Stimulated activated memory B cell treated with anti-CD40 and anti-IgM and Interleukin-4, amounts not matched to agents 10 μg/mL and 1 μg/mL and 100 μg/mL, for 72 hours (primary cell): ENCODE data around the gene ADCY6.
A peak's percentile ranks its signal among the peaks of the same experiment; 100 is the strongest.

Source experiments
- ATAC-seq: fragments of 150-1000 bp; cut with Tn5 transposase; 2 replicates; pipeline ENCODE4 v1.10.0; 2021
- H3K27ac Mint-ChIP-seq: one replicate; pipeline ENCODE4 v1.8.0; 2022; ENCODE audit warnings: mild to moderate bottlenecking, mixed read lengths
- H3K27me3 Mint-ChIP-seq: one replicate; pipeline ENCODE4 v1.8.0; 2022; ENCODE audit warnings: mixed read lengths
- H3K36me3 Mint-ChIP-seq: one replicate; pipeline ENCODE4 v1.8.0; 2022; ENCODE audit warnings: mixed read lengths
- H3K4me1 Mint-ChIP-seq: one replicate; pipeline ENCODE4 v1.8.0; 2022; ENCODE audit warnings: mixed read lengths
- H3K4me3 Mint-ChIP-seq: one replicate; pipeline ENCODE4 v1.8.0; 2022; ENCODE audit warnings: mild to moderate bottlenecking, moderate library complexity, mixed read lengths
- H3K9me3 Mint-ChIP-seq: one replicate; pipeline ENCODE4 v1.8.0; 2022; ENCODE audit warnings: mixed read lengths

Gene ADCY6

DNA sequence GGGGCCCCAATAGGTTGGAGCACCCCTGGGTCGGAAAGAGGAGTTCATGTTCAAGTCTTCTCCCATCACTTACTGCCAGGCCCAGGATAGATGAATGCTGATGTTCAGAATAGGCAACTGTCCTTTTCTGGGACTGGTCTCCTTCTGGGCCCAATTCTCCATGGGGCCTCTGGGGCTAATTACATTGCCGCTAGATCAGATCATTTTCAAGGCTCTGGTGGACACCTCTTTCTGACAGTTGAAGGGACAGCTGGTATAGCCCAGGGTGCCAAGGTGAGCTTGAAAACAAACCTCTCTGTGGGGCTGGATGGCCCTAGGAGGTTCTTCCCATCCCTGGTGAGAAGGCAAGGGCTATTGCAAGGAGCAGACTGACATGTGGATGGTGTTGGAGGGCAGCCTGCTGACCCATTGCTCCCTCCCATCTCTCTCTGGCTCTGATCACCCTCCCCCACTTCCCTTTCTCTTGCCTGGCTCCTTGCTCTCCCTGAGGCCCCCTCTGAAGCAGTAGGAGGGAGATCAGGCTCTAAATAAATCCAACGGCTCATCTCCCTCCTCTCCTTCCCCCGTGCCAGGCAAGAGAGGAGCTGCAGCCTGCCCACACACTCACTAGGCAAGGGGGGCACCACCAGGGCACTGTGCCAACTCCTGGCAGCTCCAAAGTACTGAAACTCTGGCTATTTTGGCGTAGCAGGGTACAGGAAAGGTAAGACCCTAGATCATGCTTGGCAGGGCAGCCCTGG lies 31.3 kb upstream of the ADCY6 start:
- Mint-ChIP-seq H3K27ac (no peak overlapping the region), H3K27me3 (peaks cover 25% of the 10 kb centered on the region), H3K4me3 (no peak overlapping the region), H3K9me3 (no peaks in the 10 kb centered on the region), H3K4me1 (peaks cover 43% of the 10 kb centered on the region), H3K36me3 (no peaks in the 10 kb centered on the region)
- ATAC-seq = no peak

DNA sequence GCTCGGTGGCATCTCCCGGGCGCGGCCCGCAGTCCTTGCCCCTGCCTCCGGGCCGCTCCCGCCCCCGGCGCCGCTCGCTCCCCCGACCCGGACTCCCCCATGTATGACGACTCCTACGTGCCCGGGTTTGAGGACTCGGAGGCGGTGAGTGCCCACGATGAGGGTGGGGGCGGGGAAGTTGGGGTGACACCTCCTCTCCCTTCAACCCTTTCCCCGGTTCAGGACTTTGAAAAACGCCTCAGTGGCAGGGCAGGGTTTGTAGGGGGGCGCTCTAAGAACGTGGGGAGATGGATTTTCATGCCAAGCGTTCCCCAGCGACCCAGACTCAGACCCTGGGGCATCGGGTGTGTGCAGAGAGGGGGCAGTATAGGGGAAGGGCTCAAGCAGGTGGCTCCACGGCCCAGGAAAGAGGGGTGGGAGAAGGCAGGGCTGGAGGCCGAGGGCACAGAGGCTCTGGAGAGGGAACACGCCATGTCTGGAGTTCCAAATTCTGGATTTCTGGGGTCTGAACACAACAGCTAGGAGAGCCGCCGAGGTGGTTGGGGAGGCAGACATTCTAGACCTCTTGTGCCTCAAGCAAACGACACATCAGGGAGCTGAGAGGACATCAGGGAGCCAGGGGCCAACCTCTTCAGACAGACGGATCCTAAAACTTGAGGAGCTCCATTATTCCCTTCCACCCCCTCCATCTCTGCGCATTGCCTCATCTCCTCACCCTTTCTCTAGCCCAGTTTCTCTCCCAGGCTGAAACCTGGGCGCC lies 30.1 kb upstream of the ADCY6 start:
- ATAC-seq = peak; percentile 1
- H3K4me1 Mint-ChIP-seq = peaks cover 48% of the 10 kb centered on the region
- H3K36me3 Mint-ChIP-seq = no peaks in the 10 kb centered on the region
- no peaks in the 10 kb centered on the region for H3K9me3 Mint-ChIP-seq
- peaks cover 29% of the 10 kb centered on the region for H3K27me3 Mint-ChIP-seq
- peak overlapping the region; percentile 40 for H3K27ac Mint-ChIP-seq
- peak overlapping the region; percentile 85 for H3K4me3 Mint-ChIP-seq

GRCh38 chr12:48817873-48818830 lies 29.3 kb upstream of the ADCY6 start, which contains the start of gene CACNB3:
Gene CACNB3, plus strand, starts transcription at chr12:48818496. Its CDS starts 434 bp downstream, at chr12:48818930.
- Mint-ChIP-seq H3K27me3 (peaks cover 29% of the 10 kb centered on the region), H3K9me3 (no peaks in the 10 kb centered on the region), H3K36me3 (no peaks in the 10 kb centered on the region), H3K27ac (peak within 1 kb of the TSS; percentile 40), H3K4me1 (peaks cover 51% of the 10 kb centered on the region), H3K4me3 (peak within 1 kb of the TSS; percentile 85)
- ATAC-seq = peak; percentile 59

DNA sequence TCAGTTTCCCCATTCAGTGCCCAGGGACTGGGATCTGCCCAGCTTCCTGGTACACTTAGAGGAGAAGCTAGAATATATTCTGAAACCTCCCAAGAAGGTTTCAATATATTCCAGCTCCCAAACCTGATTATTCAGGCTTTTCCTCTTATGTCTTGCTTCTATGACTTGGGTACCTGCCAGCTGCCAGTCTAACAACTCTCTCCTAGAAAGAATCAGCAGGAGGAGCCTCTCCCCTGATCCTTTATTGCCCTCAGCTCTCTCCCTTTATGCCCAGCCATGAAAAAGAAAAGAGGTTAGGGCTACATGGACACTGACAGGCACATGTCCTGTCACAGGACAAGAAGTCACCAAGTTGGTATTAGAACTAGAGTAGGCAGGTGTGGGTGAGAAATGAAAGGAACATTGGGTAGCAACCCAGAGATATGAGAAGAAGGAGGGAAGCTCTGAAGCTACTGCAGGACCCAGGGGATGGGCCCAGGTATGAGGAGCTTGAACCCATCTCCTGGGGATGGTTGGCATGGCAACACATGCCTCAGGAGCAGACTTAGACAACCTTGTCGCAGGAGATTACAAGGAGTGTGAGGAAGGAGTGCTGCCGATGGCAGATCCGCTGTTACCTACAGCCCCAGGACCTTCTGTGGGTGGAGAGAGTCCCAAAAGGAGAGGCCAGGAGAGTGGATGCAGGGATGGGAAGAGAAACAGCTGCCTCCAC lies 27.4 kb upstream of the ADCY6 start:
- ATAC-seq = no peak
- Mint-ChIP-seq H3K27me3 (peaks cover 29% of the 10 kb centered on the region), H3K9me3 (no peaks in the 10 kb centered on the region), H3K27ac (no peak overlapping the region), H3K36me3 (no peaks in the 10 kb centered on the region), H3K4me1 (peaks cover 51% of the 10 kb centered on the region), H3K4me3 (no peak overlapping the region)

DNA sequence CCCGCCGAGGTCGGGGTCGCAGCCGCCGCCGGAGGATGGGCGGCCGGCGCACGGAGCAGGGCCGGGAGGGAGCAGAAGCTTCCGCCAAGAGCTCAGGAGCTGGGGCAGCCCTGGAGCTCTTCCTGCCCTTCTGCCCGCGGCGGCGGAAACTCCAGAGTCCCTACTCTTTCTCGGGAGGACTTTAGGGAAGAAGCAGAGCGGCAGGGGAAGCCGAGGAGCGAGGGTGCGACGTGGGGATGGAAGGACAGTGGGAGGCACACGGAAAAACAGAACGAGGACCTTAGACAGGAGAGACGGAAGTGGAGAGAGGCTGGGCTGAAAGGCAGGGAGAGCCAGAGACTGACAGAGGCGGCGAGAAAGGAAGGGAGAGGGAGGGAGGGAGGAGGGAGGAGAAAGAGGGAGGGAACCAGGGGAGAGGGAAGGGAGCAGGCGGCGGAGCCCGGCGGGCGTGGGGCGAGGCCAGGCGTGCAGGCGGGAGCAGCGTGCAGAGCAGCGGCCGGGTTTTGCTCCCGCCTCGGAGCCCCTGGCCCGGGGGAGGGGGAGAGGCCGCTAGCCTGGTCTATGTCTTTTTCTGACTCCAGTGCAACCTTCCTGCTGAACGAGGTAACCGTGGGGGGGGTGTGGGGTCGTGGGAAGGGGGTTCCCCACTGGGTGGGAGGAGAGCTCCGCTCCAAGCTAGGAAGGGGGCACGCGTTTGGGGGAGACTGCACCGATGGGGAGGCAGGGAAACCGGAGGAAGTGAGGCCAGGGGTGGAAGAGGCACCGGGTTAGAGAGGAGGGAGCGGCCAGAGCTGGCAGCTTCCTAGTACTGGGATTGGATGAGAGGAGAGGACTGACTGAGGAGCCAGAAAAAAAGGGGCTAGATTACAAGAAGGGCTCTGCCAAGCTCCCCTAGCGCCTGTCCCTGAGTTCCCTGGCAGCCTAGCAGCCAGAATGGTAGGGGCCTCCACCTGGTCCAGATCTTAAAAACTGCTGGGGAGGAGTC lies 26.5 kb upstream of the ADCY6 start:
- ATAC-seq = peak; percentile 14
- Mint-ChIP-seq H3K27ac (peak overlapping the region; percentile 85), H3K4me1 (peaks cover 51% of the 10 kb centered on the region), H3K9me3 (no peaks in the 10 kb centered on the region), H3K36me3 (no peaks in the 10 kb centered on the region), H3K27me3 (peaks cover 29% of the 10 kb centered on the region), H3K4me3 (peak overlapping the region; percentile 90)

DNA sequence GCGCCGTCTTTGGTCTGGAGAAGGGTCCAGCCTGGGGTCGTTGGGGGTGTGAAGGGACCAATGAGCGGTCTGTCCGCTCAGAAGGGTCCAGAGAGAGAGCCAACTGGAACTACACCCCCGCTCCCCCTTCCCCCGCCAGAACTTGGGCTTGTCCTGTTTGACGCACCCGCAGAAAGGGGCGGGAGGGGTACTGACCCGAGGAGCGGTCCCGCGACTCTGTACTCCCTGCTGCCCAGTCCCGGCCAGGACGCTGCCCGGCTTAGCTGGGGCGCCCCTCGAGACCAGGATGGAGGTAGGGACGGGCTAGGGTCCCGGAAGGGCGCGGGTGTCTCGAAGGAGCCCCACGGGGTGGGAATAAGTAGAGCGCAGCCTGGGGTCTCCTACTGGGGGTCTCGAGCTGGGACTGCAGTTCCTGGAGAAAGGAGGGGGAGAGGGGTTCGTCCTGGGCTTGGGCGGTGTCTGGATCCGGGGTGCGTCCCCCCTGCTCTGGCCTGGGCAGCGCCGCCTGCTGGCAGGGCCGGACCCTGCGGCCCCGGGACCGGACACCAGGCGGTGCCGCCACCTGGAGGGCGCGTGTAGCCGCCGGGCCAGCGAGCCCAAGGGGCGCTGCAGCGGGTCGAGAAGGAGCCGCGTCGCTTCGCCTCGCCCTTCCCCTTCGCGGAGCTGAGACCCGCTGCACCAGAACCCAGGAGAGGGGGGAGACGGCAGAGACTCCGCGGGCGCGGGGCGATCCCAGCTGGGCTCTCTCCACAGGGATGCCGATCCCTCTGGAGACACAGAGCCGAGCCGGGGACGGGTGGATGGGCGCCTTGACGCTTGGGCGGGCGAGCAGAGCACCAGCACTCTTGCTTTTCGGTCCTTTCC lies 25.6 kb upstream of the ADCY6 start:
- peak; percentile 92 for ATAC-seq
- Mint-ChIP-seq H3K4me3 (peak overlapping the region; percentile 90), H3K9me3 (no peaks in the 10 kb centered on the region), H3K4me1 (peaks cover 51% of the 10 kb centered on the region), H3K27me3 (peaks cover 29% of the 10 kb centered on the region), H3K36me3 (no peaks in the 10 kb centered on the region), H3K27ac (peak overlapping the region; percentile 85)

DNA sequence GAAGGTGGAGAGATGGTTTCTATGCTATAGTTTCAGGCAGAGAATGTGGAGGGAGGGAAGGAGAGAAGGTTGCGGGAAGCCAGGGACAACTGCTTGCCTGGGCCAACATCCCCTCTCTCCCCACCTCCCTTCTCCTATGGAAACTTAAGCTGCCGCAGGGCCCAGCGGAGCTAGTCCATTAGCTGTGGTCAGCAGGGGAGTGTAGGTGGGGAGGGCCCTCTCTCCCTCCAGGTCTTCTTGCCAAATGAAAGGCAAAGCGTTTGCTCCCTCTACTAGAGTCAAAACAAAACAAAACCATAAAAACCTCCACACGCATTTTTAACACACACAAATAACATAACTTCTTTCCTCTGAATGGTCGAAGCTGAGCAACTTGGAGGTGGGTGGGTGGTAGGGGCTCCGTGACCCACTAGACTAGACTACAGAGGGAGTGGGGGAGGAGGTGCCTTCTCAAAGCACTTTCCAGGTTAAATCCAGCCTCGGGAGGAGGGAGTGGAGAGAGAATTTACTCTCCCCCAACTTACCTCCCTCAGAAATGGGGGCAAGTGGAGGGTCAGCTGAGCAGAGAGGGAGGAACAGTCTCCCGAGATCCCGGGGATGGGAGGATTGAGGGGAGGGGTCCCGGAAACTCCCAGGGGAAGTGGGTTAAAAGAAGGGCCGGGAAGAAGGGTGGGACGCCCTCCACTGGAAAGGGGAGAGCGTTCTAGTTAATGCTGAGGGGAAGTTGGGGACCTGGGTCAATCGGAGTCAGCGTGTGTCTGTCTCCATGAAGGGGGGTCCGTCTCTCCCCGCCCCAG lies 24.8 kb upstream of the ADCY6 start:
- Mint-ChIP-seq H3K4me3 (peak overlapping the region; percentile 90), H3K9me3 (no peaks in the 10 kb centered on the region), H3K4me1 (peaks cover 46% of the 10 kb centered on the region), H3K27me3 (peaks cover 29% of the 10 kb centered on the region), H3K36me3 (no peaks in the 10 kb centered on the region), H3K27ac (peak overlapping the region; percentile 85)
- no peak for ATAC-seq

DNA sequence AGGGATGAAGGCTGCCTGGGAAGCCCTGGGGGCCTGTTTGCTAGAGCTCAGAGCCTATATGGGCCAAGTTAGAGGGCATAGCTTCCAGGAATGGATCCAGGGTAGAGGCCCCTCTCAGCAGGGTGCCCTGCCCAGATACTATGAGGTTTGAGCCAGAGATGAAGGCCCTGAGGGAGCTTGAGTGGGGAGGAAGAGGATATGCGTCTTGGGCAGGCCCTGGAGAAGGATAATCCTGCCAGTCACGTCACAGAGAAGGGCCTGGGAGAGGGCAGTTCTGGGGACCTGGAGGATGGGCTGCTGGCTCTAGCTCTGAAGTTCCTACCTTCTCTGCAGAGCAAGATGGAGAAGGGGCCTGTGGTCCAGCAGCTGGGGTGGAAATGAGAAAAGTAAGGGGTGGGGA lies 23.5 kb upstream of the ADCY6 start:
- no peak overlapping the region for H3K27ac Mint-ChIP-seq
- peaks cover 26% of the 10 kb centered on the region for H3K27me3 Mint-ChIP-seq
- no peaks in the 10 kb centered on the region for H3K36me3 Mint-ChIP-seq
- peak overlapping the region; percentile 21 for H3K4me3 Mint-ChIP-seq
- no peak for ATAC-seq
- H3K9me3 Mint-ChIP-seq = no peaks in the 10 kb centered on the region
- peaks cover 37% of the 10 kb centered on the region for H3K4me1 Mint-ChIP-seq

- Mint-ChIP-seq H3K27ac (no peak overlapping the region), H3K4me1 (peaks cover 30% of the 10 kb centered on the region), H3K36me3 (no peaks in the 10 kb centered on the region), H3K9me3 (no peaks in the 10 kb centered on the region), H3K27me3 (peaks cover 18% of the 10 kb centered on the region), H3K4me3 (no peak overlapping the region)
- ATAC-seq = no peak
Observed at GRCh38 chr12:48811437-48812090, 22.7 kb upstream of the ADCY6 start.

- no peaks in the 10 kb centered on the region for H3K9me3 Mint-ChIP-seq
- no peaks in the 10 kb centered on the region for H3K36me3 Mint-ChIP-seq
- no peak for ATAC-seq
- no peak overlapping the region for H3K4me3 Mint-ChIP-seq
- peaks cover 12% of the 10 kb centered on the region for H3K27me3 Mint-ChIP-seq
- no peak overlapping the region for H3K27ac Mint-ChIP-seq
- peaks cover 24% of the 10 kb centered on the region for H3K4me1 Mint-ChIP-seq
Observed at GRCh38 chr12:48810903-48811431, 22.1 kb upstream of the ADCY6 start.

- Mint-ChIP-seq H3K9me3 (no peaks in the 10 kb centered on the region), H3K4me3 (no peak overlapping the region), H3K4me1 (no peaks in the 10 kb centered on the region), H3K27ac (no peak overlapping the region), H3K27me3 (peaks cover 1% of the 10 kb centered on the region), H3K36me3 (no peaks in the 10 kb centered on the region)
- no peak for ATAC-seq
Observed at GRCh38 chr12:48807981-48808380, 19.1 kb upstream of the ADCY6 start.

- no peak for ATAC-seq
- no peaks in the 10 kb centered on the region for H3K9me3 Mint-ChIP-seq
- H3K4me1 Mint-ChIP-seq = no peaks in the 10 kb centered on the region
- H3K27ac Mint-ChIP-seq = no peak overlapping the region
- H3K4me3 Mint-ChIP-seq = no peak overlapping the region
- H3K36me3 Mint-ChIP-seq = no peaks in the 10 kb centered on the region
- peaks cover 21% of the 10 kb centered on the region for H3K27me3 Mint-ChIP-seq
Observed at GRCh38 chr12:48803675-48804074, 14.8 kb upstream of the ADCY6 start.
